Gastrocnemius medialis (tissue), 4 donors: Measurements from ENCODE around the gene FTH1. TPM values are rescaled to one million over a fixed set of nuclear protein-coding genes. Genes with fewer than 3 reads are reported as not detected.

Experiments
- ATAC-seq, 2 donors: fragments of 150-250 bp; one replicate each; pipeline ENCODE4 v1.9.1; 2016
- DNase-seq, 2 donors: peaks; one replicate each; pipeline ENCODE4 v3.0.0-alpha.2; 2019
- H3K27ac ChIP-seq, 4 donors: fragments of 200-600 bp; sonication (generic); 1 replicate in 1 of 4; 2 replicates in 3 of 4; pipeline ENCODE4 v1.5.1; 2016 to 2018; ENCODE audit warnings: mild to moderate bottlenecking in 2 of 4, moderate library complexity in 1 of 4
- H3K27me3 ChIP-seq, 3 donors: fragments of 200-600 bp; sonication (generic) in 2 of 3; 1 replicate in 1 of 3; 2 replicates in 2 of 3; pipeline versions ENCODE4 v1.5.1 to v1.6.0; 2016 to 2019; ENCODE audit warnings: mild to moderate bottlenecking in 1 of 3, moderate library complexity in 1 of 3
- H3K36me3 ChIP-seq, 2 donors: fragments of 200-600 bp; sonication (generic) in 1 of 2; one replicate each; pipeline ENCODE4 v1.5.1; 2017 to 2018
- H3K4me1 ChIP-seq, 2 donors: fragments of 200-600 bp; sonication (generic) in 1 of 2; one replicate each; pipeline ENCODE4 v1.5.1; 2016 to 2017; ENCODE audit warnings: mild to moderate bottlenecking in 2 of 2
- H3K4me3 ChIP-seq, 4 donors: fragments of 200-600 bp; sonication (generic) in 3 of 4; 1 replicate in 1 of 4; 2 replicates in 3 of 4; pipeline ENCODE4 v1.5.1; 2016 to 2019; ENCODE audit warnings: mild to moderate bottlenecking in 2 of 4
- H3K9me3 ChIP-seq, 3 donors: fragments of 200-600 bp; sonication (generic) in 2 of 3; 1 replicate in 1 of 3; 2 replicates in 2 of 3; pipeline ENCODE4 v1.5.1; 2016 to 2019
- POLR2A ChIP-seq, 2 donors: fragments of 450-650 bp; IDR thresholded peaks; one replicate each; pipeline ENCODE4 v1.6.1; 2017; ENCODE audit warnings: antibody characterized with exemption in 2 of 2, mild to moderate bottlenecking in 2 of 2, moderate library complexity in 2 of 2
- in situ Hi-C, 4 donors: fragments of 200-750 bp; cut with MboI; loops; one replicate each; pipeline versions ENCODE4 v1.15.0 to v1.8.0; 2017; ENCODE audit warnings: low sequenced_read_pairs in 4 of 4
- intact Hi-C: fragments of 100-400 bp; cut with DNase I; formaldehyde crosslinking; loops from one replicate; pipeline ENCODE4 v1.15.1; 2023; ENCODE audit warnings: low total_unique reads
- total RNA-seq, 4 donors: library from RNA; depleted of rRNA; stranded (reverse); fragments of >200 nt; gene quantifications; one replicate each; pipeline versions ENCODE4 v1.1.0 to v1.2.3, GENCODE V29; 2016
- TF ChIP-seq, protein P1 (sequence below), 5 experiments: fragments of 450-650 bp in 3 of 5; fragments of 200-600 bp in 2 of 5; sonication (generic) in 2 of 5; IDR thresholded peaks in 4 of 5; conservative IDR thresholded peaks in 1 of 5; 1 replicate in 4 of 5; 2 replicates in 1 of 5; pipeline ENCODE4 v1.5.1; 2016 to 2019; ENCODE audit warnings: antibody characterized with exemption in 5 of 5, mild to moderate bottlenecking in 3 of 5, moderate library complexity in 3 of 5

FTH1 gene
- total RNA-seq, 4 donors from 2014 or later, result 1,340 to 3,366 (median 1,705) TPM

- peaks cover 52 to 68% of the 10 kb centered on the region in 2 donors for H3K4me1 ChIP-seq
- peak overlapping the region; percentile 93 to 100 (median 99) for H3K27ac ChIP-seq
- ATAC-seq (peak; percentile 76 to 78), DNase-seq (peak; percentile 97 to 98)
- intact Hi-C loops, result loop anchor here (2.0 to 5.0 kb wide), 3 partner anchors 151 to 909 kb away; partner anchors contain the start of genes FADS1, INCENP and SLC3A2
- in situ Hi-C loops, result no loop called here
- no peaks in the 10 kb centered on the region for H3K36me3 ChIP-seq
- H3K4me3 ChIP-seq, result peak overlapping the region; percentile 9 to 39 (median 18)
- H3K27me3 ChIP-seq, result no peaks in the 10 kb centered on the region
- H3K9me3 ChIP-seq, result no peaks in the 10 kb centered on the region
- TF ChIP-seq POLR2A (IDR thresholded peaks at IDR 0.05), result peak; percentile 59 to 69
- TF ChIP-seq, protein P1, sequence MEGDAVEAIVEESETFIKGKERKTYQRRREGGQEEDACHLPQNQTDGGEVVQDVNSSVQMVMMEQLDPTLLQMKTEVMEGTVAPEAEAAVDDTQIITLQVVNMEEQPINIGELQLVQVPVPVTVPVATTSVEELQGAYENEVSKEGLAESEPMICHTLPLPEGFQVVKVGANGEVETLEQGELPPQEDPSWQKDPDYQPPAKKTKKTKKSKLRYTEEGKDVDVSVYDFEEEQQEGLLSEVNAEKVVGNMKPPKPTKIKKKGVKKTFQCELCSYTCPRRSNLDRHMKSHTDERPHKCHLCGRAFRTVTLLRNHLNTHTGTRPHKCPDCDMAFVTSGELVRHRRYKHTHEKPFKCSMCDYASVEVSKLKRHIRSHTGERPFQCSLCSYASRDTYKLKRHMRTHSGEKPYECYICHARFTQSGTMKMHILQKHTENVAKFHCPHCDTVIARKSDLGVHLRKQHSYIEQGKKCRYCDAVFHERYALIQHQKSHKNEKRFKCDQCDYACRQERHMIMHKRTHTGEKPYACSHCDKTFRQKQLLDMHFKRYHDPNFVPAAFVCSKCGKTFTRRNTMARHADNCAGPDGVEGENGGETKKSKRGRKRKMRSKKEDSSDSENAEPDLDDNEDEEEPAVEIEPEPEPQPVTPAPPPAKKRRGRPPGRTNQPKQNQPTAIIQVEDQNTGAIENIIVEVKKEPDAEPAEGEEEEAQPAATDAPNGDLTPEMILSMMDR (IDR thresholded peaks at IDR 0.05 in 4 of 5, conservative IDR thresholded peaks at IDR 0.05 in 1 of 5), result no peak
Measured at GRCh38 chr11:61971248-61972111, 4.0 kb upstream of the FTH1 start.

DNA sequence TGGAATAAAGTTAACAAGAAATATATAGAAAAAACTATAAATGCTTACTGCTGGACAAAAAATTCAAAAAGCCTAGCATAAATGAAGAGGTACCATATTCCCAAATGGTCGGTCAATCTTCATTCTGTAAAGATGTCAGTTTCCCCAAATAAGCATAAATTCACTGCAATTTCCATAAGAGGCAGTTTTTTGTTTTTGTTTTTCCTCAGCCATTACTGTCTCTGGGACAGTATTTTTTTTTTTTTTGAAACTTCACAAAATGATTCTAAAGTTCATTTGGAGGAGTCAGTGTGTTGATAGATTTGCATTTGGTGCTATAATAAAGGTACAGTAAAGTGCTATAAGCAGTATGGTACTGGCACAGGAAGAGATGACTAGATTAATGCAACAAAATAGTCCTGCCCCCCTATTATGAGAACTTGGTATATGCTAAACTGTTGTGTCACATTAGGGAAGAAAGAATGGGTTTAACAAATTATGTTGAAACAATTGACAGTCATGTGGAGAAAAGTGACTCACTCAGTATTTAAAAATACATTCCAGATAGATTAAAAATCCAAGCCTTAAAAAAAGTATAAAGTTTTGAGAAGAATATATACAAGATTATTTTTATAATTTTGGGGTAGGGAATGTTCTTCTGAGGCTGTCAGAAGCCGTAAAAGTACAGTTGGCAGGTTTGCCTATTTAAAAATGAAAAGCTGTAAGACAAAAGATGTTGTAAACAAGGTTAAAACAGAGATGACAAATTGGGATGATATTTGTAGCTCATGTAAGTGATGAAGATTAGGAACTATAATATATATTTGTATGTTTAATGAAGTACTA is 2.6 kb upstream of the FTH1 start:
- no peaks in the 10 kb centered on the region for H3K27me3 ChIP-seq
- peaks cover 49 to 64% of the 10 kb centered on the region in 2 donors for H3K4me1 ChIP-seq
- in situ Hi-C loops, result no loop called here
- TF ChIP-seq, protein P1 (IDR thresholded peaks at IDR 0.05 in 4 of 5, conservative IDR thresholded peaks at IDR 0.05 in 1 of 5), result peak in 1 of 5 experiments; percentile 8
- peak; percentile 9 to 35 for TF ChIP-seq POLR2A (IDR thresholded peaks at IDR 0.05)
- no peak for ATAC-seq
- no peak for DNase-seq
- peak overlapping the region; percentile 93 to 100 (median 99) for H3K27ac ChIP-seq
- H3K4me3 ChIP-seq, result no peak overlapping the region
- no peaks in the 10 kb centered on the region for H3K9me3 ChIP-seq
- peaks cover 0 to 8% of the 10 kb centered on the region in 2 donors for H3K36me3 ChIP-seq
- intact Hi-C loops, result loop anchor here (2.0 to 10.0 kb wide), 5 partner anchors 152 to 911 kb away; partner anchors contain the start of genes FADS1, FEN1, INCENP and SLC3A2

DNA sequence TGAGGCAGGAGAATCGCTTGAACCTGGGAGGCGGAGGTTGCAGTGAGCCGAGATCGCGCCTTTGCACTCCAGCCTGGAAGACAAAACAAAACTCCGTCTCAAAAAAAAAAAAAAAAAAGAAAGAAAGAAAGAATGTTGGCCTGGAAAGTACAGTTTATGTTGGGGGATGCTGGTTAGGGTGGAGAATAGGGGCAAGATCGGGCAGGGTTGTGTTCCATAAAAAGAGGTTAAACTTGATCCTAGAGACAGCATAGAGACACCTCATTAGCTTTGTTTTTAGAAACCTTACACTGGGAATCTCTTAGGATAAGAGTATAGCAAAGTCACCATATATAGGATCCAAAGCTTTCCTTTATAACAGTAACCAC is 1.9 kb upstream of the FTH1 start:
- no peak overlapping the region for H3K4me3 ChIP-seq
- DNase-seq (no peak), ATAC-seq (no peak)
- in situ Hi-C loops (no loop called here), intact Hi-C loops (loop anchor here (5.0 to 10.0 kb wide), 2 partner anchors 177 to 275 kb away; partner anchors contain the start of genes FEN1 and TMEM258)
- H3K27me3 ChIP-seq, result no peaks in the 10 kb centered on the region
- H3K27ac ChIP-seq, result peak overlapping the region; percentile 93 to 100 (median 99)
- H3K4me1 ChIP-seq, result peaks cover 54 to 69% of the 10 kb centered on the region in 2 donors
- TF ChIP-seq, protein P1 (IDR thresholded peaks at IDR 0.05 in 4 of 5, conservative IDR thresholded peaks at IDR 0.05 in 1 of 5), result no peak
- no peak for TF ChIP-seq POLR2A (IDR thresholded peaks at IDR 0.05)
- peaks cover 0 to 15% of the 10 kb centered on the region in 2 donors for H3K36me3 ChIP-seq
- no peaks in the 10 kb centered on the region for H3K9me3 ChIP-seq

DNA sequence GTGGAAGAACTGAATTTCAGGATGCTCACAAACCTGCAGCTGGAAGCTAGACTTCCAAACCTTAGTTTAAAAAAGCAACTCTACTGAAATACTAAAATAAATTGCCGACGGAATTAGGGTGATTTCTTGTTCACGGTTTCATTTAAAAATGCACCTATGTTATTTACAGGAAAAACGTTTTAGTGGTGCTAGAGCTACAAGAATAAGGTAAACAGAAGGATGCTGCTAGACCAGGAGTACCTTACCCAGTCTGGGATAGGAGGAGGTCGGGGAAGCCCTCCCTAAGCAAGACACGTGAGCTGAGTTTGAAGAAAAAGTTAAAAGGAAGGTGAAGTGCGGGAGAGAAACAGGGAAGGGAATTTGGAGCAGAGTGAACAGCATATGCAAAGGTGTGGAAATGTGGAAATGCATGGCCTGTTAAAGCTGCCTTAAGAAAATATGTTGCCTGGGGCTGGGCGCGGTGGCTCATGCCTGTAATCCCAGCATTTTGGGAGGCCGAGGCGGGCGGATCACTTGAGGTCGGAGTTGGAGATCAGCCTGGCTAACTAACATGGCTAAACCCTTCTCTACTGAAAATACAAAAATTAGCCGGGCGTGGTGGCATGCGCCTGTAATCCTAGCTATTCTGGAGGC is 1.4 kb upstream of the FTH1 start:
- no peaks in the 10 kb centered on the region for H3K9me3 ChIP-seq
- no peaks in the 10 kb centered on the region for H3K27me3 ChIP-seq
- peaks cover 0 to 20% of the 10 kb centered on the region in 2 donors for H3K36me3 ChIP-seq
- H3K27ac ChIP-seq, result peak overlapping the region; percentile 93 to 100 (median 99)
- in situ Hi-C loops (no loop called here), intact Hi-C loops (loop anchor here (5.0 to 10.0 kb wide), 2 partner anchors 177 to 274 kb away; partner anchors contain the start of genes FEN1 and TMEM258)
- peak overlapping the region; percentile 83 to 94 (median 91) for H3K4me3 ChIP-seq
- ATAC-seq (no peak), DNase-seq (no peak)
- peaks cover 56 to 70% of the 10 kb centered on the region in 2 donors for H3K4me1 ChIP-seq
- no peak for TF ChIP-seq POLR2A (IDR thresholded peaks at IDR 0.05)
- TF ChIP-seq, protein P1 (IDR thresholded peaks at IDR 0.05 in 4 of 5, conservative IDR thresholded peaks at IDR 0.05 in 1 of 5), result no peak
